ENCODE measurements around the gene IFNAR1. TPM values are rescaled to one million over a fixed set of nuclear protein-coding genes. Genes with fewer than 3 reads are reported as not detected.
A peak's percentile ranks its signal among the peaks of the same experiment; 100 is the strongest.
"Not testable (repeated sequence)": the region's sequence is repeated elsewhere in the genome, so short reads cannot be mapped to it uniquely, and the experiment has no call there.

Gene IFNAR1
- total RNA-seq, 2 experiments from 2014 or later = 20.6 to 24.3 TPM

DNA sequence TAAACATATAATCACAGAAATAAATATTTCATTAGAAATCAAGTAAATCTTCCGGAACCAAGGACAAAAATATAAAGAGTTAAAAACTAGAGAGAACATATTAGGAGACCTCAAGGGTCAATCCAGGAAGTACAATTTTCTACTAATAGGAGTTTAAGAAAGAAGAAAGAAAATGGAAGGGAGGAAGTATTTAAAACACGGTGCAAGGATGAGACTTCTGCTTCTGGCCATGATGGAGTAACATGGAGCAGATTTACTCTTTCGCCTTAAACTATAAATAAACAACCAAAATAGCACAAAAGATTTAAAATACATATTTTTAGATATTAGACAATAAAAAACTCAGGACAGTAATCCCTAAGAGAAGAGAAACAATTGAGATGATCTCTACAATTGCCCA lies 12.6 kb upstream of the IFNAR1 start:
- H3K4me3 Mint-ChIP-seq = no peak overlapping the region
- DNase-seq = no peak
- intact Hi-C loops (cut with micrococcal nuclease) = no loop called here
- H3K27ac Mint-ChIP-seq = no peak overlapping the region
- peaks cover 3% of the 10 kb centered on the region for H3K9me3 Mint-ChIP-seq
- H3K4me1 Mint-ChIP-seq (ENCODE audit: low read depth) = peaks cover 9% of the 10 kb centered on the region
- no peaks in the 10 kb centered on the region for H3K27me3 Mint-ChIP-seq (ENCODE audit: low read depth)
- CTCF ChIA-PET = interaction anchor here (2.7 kb wide), 1 partner anchor 49 kb away, joined by 9 read pairs; no protein-coding TSS in a partner anchor
- H3K36me3 Mint-ChIP-seq (ENCODE audit: low read depth) = no peaks in the 10 kb centered on the region

DNA sequence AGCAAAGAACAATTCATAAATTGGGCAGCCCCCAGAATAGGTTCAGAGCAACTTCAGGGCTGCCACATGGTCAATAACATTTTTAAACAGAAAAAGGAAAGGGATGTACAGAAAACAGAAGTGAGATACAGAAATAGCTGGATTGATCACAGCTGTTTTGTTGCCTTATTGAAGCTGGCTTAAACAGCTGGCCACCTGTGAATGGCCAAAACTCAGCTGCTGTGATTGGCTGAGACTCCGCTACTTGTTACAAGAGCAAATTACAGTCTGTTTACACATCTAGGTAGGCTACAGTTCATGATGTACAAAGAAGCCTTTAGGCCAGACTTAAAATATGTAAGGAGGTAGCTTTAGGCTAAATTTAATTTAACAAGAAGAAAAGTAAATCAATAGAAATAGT lies 11.6 kb upstream of the IFNAR1 start:
- H3K4me1 Mint-ChIP-seq (ENCODE audit: low read depth) = peaks cover 9% of the 10 kb centered on the region
- H3K36me3 Mint-ChIP-seq (ENCODE audit: low read depth) = no peaks in the 10 kb centered on the region
- DNase-seq = no peak
- intact Hi-C loops (cut with micrococcal nuclease) = no loop called here
- H3K27ac Mint-ChIP-seq = no peak overlapping the region
- H3K27me3 Mint-ChIP-seq (ENCODE audit: low read depth) = no peaks in the 10 kb centered on the region
- CTCF ChIA-PET = interaction anchor here (0.6 to 2.7 kb wide), 6 partner anchors 40 to 211 kb away, joined by 3 to 9 read pairs (median 3); no protein-coding TSS in a partner anchor
- no peak overlapping the region for H3K4me3 Mint-ChIP-seq
- peaks cover 3% of the 10 kb centered on the region for H3K9me3 Mint-ChIP-seq

DNA sequence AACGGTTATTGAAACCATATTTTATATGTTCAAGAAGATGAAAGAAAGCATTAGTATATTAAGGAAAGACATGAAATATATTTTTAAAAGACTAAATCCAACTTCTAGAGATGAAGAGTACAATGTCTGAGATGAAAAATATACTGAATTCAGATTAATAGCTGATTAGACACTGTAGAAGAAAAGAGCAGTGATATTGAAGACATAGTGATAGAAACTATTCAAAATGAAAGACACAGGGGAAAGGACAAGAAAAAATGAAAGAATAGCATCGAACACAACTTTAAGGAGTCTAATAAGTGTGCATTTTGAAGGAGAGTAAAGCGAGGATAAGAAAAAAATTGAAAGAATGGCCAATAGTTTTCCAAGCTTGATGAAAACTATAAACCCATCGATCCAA lies 11.2 kb upstream of the IFNAR1 start:
- Mint-ChIP-seq H3K4me3 (no peak overlapping the region), H3K27ac (no peak overlapping the region), H3K9me3 (peaks cover 3% of the 10 kb centered on the region), H3K27me3 (ENCODE audit: low read depth) (no peaks in the 10 kb centered on the region), H3K4me1 (ENCODE audit: low read depth) (peaks cover 6% of the 10 kb centered on the region), H3K36me3 (ENCODE audit: low read depth) (no peaks in the 10 kb centered on the region)
- intact Hi-C loops (cut with micrococcal nuclease) = no loop called here
- no peak for DNase-seq
- CTCF ChIA-PET = interaction anchor here (0.6 to 2.7 kb wide), 7 partner anchors 40 to 212 kb away, joined by 3 to 9 read pairs (median 3); no protein-coding TSS in a partner anchor

DNA sequence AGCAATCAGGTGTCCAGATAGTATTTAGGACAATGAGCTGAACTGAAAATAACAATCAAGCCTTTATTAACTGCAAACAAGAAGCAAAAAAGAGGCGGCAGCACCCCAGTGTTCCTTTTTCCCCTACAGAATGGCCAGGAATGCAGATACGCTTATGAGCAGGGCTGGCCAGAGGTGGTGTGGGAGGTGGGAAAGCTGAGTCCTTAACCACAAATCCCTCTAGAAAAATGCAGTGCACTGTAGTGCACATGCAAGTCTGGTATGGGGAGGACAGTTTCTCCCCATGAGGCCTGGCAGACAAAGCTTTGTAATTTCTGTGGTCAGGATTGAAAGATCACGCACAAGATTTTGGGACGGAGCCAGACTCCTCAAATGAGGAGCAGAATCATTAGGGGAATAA lies 10.7 kb upstream of the IFNAR1 start:
- Mint-ChIP-seq H3K36me3 (ENCODE audit: low read depth) (no peaks in the 10 kb centered on the region), H3K4me3 (no peak overlapping the region), H3K4me1 (ENCODE audit: low read depth) (peaks cover 1% of the 10 kb centered on the region), H3K27me3 (ENCODE audit: low read depth) (no peaks in the 10 kb centered on the region), H3K9me3 (peaks cover 3% of the 10 kb centered on the region), H3K27ac (no peak overlapping the region)
- no peak for DNase-seq
- CTCF ChIA-PET = interaction anchor here (0.6 to 2.7 kb wide), 7 partner anchors 41 to 348 kb away, joined by 3 to 9 read pairs (median 3); no protein-coding TSS in a partner anchor
- intact Hi-C loops (cut with micrococcal nuclease) = no loop called here

DNA sequence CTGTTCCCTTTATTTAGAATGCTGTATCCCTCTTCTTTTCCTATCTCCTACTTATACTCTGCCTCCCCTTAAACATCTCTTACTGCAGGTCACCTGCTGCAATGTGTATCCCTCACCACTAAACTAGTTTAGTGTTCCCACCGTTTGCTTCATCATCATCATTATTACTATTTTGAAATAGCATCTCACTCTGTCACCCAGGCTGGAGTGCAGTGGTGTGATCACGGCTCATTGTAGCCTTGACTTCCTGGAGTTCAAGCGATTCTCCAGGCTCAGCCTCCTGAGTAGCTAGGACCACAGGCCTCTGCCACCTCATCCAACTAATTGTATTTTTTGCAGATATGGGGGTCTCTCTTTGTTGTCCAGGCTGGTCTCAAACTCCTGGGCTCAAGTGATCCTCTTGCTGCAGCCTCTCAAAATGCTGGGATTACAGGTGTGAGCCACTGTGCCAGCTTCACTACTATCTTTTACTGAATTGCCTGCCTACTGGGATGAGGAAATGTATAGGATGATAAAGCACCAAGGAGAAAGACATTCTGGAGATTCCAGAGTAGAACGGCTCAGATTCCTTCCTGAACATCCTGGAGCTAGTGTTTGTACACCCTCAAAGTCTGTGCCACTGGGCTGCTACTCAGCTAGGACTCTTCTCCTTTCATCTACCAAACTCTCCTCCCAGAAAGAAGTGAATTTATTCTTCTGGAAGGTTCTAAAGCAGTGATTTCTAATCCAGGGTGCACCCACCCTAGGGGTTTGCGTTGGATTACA lies 8.6 kb upstream of the IFNAR1 start:
- CTCF ChIA-PET = interaction anchor here (1.2 kb wide), 1 partner anchor 45 kb away, joined by 3 read pairs; no protein-coding TSS in a partner anchor
- intact Hi-C loops (cut with micrococcal nuclease) = no loop called here
- Mint-ChIP-seq H3K4me1 (ENCODE audit: low read depth) (no peaks in the 10 kb centered on the region), H3K9me3 (peaks cover 3% of the 10 kb centered on the region), H3K4me3 (no peak overlapping the region), H3K36me3 (ENCODE audit: low read depth) (no peaks in the 10 kb centered on the region), H3K27me3 (ENCODE audit: low read depth) (no peaks in the 10 kb centered on the region), H3K27ac (no peak overlapping the region)
- DNase-seq = no peak

DNA sequence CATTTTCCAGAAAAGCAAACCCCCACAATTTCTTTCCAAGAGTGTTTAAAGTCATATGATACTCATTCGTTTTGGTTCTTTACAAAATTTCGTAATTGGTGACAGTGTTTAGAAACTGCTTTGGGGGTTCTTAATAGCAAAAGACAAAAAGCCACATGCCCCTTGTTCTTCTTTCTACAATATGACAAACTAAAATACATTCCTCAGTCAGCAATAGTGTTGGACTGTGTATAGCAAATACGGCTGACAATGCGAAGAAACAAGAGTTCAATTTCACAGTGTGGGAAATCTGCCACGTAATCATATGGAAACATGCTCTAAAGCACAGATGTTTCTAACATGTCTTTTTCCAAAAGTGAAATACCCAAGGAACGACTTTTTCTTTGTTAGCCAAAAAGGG lies 7.6 kb upstream of the IFNAR1 start:
- CTCF ChIA-PET = no interaction called here

DNA sequence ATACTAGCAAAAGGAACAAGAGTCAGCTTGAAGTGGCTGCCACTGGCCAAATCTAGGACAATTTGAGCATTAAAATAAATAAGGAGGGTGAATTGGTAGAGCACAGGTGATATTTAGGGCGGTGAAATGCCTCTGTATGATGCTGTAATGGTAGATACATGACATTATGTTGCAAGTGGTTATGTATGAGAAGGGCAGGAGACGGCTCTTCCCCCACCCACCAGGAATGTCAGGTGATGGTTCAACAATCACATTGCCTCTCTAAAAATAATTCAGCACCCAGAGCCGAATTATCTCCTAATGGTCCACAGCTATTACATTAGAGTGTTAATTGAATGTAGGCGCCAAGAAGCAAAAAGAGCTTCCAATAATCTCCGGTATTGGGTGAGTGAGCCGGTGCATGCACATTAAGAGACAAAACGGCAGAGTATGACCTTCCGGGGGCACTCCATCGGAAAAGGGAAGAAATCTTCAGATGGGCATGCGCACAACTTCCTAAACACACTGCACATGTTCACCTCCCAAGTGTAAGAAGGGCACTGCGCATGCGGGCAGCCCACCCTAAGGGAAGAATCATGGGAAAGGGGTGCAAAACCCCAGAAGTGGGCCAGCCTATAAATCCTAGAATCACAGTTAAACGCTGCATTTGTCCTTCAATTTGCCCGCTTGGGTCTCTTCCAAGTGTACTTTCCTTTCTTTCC lies 6.8 kb upstream of the IFNAR1 start:
- no peak overlapping the region for H3K27ac Mint-ChIP-seq
- no peak overlapping the region for H3K4me3 Mint-ChIP-seq
- CTCF ChIA-PET = no interaction called here
- H3K4me1 Mint-ChIP-seq (ENCODE audit: low read depth) = no peaks in the 10 kb centered on the region
- no peaks in the 10 kb centered on the region for H3K36me3 Mint-ChIP-seq (ENCODE audit: low read depth)
- intact Hi-C loops (cut with micrococcal nuclease) = no loop called here
- no peaks in the 10 kb centered on the region for H3K27me3 Mint-ChIP-seq (ENCODE audit: low read depth)
- peaks cover 3% of the 10 kb centered on the region for H3K9me3 Mint-ChIP-seq
- no peak for DNase-seq

More for the DNA sequence above, 7.6 kb upstream of the IFNAR1 start:
- Mint-ChIP-seq H3K9me3 (peaks cover 3% of the 10 kb centered on the region), H3K27ac (no peak overlapping the region), H3K4me1 (ENCODE audit: low read depth) (no peaks in the 10 kb centered on the region), H3K27me3 (ENCODE audit: low read depth) (no peaks in the 10 kb centered on the region), H3K36me3 (ENCODE audit: low read depth) (no peaks in the 10 kb centered on the region), H3K4me3 (no peak overlapping the region)
- DNase-seq = no peak
- intact Hi-C loops (cut with micrococcal nuclease) = no loop called here

DNA sequence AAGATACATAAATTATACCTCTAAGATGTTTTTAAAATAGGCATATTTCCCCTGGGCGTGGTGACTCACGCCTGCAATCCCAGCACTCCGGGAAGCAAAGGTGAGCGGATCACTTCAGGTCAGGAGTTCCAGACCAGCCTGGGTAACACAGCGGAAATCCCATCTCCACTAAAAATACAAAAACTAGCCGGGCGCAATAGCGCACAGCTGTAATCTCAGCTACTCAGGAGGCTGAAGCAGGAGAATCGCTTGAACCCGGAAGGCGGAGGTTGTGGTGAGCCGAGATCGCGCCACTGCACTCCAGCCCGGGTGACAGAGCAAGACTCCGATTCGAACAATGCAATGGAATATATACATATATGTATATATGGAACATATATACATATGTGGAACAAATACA lies 3.8 kb upstream of the IFNAR1 start:
- DNase-seq; H3K4me3 Mint-ChIP-seq; H3K4me1 Mint-ChIP-seq (ENCODE audit: low read depth); H3K27me3 Mint-ChIP-seq (ENCODE audit: low read depth); H3K27ac Mint-ChIP-seq; intact Hi-C loops (cut with micrococcal nuclease); H3K9me3 Mint-ChIP-seq; H3K36me3 Mint-ChIP-seq (ENCODE audit: low read depth): not testable (repeated sequence)
- CTCF ChIA-PET = interaction anchor here (0.6 to 1.3 kb wide), 2 partner anchors 124 to 349 kb away, joined by 3 read pairs; no protein-coding TSS in a partner anchor

DNA sequence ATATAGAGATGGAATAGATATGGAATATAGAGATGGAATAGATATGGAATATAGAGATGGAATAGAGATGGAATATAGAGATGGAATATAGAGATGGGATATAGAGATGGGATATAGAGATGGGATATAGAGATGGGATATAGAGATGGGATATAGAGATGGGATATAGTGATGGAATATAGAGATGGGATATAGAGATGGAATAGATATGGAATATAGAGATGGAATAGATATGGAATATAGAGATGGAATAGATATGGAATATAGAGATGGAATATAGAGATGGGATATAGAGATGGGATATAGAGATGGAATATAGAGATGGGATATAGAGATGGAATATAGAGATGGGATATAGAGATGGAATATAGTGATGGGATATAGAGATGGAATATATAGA lies 1.2 kb upstream of the IFNAR1 start:
- H3K9me3 Mint-ChIP-seq; CTCF ChIA-PET; H3K27me3 Mint-ChIP-seq (ENCODE audit: low read depth); H3K27ac Mint-ChIP-seq; H3K4me3 Mint-ChIP-seq; DNase-seq; H3K36me3 Mint-ChIP-seq (ENCODE audit: low read depth): not testable (repeated sequence)
- intact Hi-C loops (cut with micrococcal nuclease) = loop anchor here (1.0 to 2.0 kb wide), 12 partner anchors 24 to 595 kb away; partner anchors contain the start of genes ITSN1, PAXBP1 and SYNJ1
- peaks cover 24% of the 10 kb centered on the region for H3K4me1 Mint-ChIP-seq (ENCODE audit: low read depth)

DNA sequence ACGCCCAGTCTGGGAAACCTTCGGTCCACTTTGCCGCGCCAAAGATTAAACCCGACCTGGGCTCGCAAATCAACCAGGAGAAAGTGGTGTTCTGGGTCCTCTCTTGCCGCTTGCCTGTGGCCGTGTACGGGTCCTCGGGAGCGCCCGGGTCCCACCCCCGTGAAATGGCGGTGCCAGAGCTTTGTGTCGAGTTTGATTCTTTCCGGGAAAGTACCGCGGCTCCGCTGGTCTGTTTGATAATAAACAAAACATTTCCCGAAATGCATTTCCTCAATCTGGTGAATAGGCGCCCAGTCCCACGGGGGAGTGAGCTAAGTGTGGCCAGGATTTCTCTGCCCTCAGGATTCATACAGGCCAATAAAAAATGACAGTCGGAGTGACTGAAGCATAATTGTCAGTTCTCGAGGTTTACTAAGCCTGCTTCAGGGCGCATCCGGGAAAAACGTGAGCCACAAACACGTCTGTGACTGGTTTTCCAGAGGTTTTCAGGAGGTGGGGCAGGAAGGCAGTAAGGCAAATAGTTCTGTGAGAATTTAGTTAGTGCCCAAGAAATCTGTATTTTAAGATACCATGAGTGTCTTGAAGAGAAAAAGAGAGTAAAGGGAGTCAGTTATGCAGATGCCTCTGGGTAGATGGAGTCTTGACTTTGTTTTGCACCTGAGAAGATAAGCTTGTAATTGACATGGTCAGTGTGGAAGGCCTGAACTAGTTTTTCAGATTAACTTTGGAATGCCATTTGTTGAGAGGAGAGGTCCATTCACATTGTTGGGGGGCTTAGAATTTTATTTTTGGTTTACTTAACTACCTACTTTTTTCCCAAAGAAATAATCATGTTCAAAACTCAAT lies 675 bp downstream of the IFNAR1 start:
- Mint-ChIP-seq H3K4me1 (ENCODE audit: low read depth) (peaks cover 37% of the 10 kb centered on the region), H3K4me3 (no peak overlapping the region), H3K36me3 (ENCODE audit: low read depth) (no peaks in the 10 kb centered on the region), H3K27ac (no peak overlapping the region), H3K9me3 (no peaks in the 10 kb centered on the region), H3K27me3 (ENCODE audit: low read depth) (no peaks in the 10 kb centered on the region)
- DNase-seq = peak; percentile 84
- intact Hi-C loops (cut with micrococcal nuclease) = loop anchor here (1.0 to 2.0 kb wide), 5 partner anchors 35 to 597 kb away; partner anchors contain the start of genes GART and SYNJ1
- CTCF ChIA-PET = interaction anchor here (0.7 to 2.0 kb wide), 9 partner anchors 24 to 154 kb away, joined by 3 to 14 read pairs (median 3); partner anchors contain the start of gene IL10RB

DNA sequence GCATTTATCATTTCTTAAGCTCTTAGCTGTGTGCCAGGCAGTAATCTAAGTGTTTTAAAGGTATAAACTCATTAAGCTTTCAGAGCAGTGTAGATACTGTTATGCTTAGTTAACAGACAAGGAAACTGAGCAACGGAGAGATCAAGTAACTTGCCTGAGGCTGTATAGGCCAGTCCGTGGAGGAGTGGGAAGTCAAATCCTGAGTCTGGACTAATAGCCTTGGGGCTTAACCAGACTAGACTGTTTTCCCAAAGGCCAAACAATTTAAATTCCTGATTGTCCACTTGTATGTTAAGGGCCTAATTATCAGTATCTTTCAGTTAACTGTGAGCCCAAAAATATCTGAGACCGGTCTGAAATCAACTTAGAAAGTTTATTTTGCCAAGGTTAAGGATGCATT lies 2.6 kb downstream of the IFNAR1 start:
- Mint-ChIP-seq H3K36me3 (ENCODE audit: low read depth) (peaks cover 4% of the 10 kb centered on the region), H3K4me3 (no peak overlapping the region), H3K27ac (no peak overlapping the region), H3K9me3 (peaks cover 4% of the 10 kb centered on the region), H3K4me1 (ENCODE audit: low read depth) (peaks cover 56% of the 10 kb centered on the region), H3K27me3 (ENCODE audit: low read depth) (no peaks in the 10 kb centered on the region)
- intact Hi-C loops (cut with micrococcal nuclease) = no loop called here
- CTCF ChIA-PET = interaction anchor here (1.2 to 2.1 kb wide), 2 partner anchors 34 to 127 kb away, joined by 3 to 7 read pairs; no protein-coding TSS in a partner anchor
- DNase-seq = no peak
